ENCODE results near the gene MORN3. TPM values are rescaled to one million over a fixed set of nuclear protein-coding genes. Genes with fewer than 3 reads are reported as not detected.

MORN3 gene
- total RNA-seq, 1 experiment from 2014 or later: 0.37 TPM

DNA sequence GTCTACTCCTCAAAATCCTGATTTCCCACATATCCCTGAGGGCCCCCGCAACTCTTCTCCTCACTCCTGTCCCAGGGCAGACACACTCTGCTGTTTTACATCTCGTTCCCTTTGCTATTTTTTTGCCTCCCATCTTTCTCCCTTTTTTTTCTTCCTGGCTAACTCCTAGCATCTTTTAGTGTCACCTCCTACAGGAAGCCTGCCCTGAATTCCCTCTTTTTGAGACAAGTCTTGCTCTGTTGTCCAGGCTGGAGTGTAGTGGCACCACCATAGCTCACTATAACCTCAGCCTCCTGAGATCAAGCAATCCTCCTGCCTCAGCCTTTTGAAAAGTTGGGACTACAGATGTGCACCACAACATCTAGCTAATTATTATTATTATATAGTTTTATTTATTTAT, 13.3 kb downstream of the MORN3 start (continued):
- TF ChIP-seq, protein P1, sequence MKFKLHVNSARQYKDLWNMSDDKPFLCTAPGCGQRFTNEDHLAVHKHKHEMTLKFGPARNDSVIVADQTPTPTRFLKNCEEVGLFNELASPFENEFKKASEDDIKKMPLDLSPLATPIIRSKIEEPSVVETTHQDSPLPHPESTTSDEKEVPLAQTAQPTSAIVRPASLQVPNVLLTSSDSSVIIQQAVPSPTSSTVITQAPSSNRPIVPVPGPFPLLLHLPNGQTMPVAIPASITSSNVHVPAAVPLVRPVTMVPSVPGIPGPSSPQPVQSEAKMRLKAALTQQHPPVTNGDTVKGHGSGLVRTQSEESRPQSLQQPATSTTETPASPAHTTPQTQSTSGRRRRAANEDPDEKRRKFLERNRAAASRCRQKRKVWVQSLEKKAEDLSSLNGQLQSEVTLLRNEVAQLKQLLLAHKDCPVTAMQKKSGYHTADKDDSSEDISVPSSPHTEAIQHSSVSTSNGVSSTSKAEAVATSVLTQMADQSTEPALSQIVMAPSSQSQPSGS (CRISPR knock-in tag; IDR thresholded peaks at IDR 0.05; ENCODE audit: borderline replicate concordance, low read depth): no peak
- TF ChIP-seq JAZF1 (CRISPR knock-in tag; IDR thresholded peaks at IDR 0.05) (no peak), RORB (CRISPR knock-in tag; IDR thresholded peaks at IDR 0.05) (no peak)
- TF ChIP-seq, protein P2, sequence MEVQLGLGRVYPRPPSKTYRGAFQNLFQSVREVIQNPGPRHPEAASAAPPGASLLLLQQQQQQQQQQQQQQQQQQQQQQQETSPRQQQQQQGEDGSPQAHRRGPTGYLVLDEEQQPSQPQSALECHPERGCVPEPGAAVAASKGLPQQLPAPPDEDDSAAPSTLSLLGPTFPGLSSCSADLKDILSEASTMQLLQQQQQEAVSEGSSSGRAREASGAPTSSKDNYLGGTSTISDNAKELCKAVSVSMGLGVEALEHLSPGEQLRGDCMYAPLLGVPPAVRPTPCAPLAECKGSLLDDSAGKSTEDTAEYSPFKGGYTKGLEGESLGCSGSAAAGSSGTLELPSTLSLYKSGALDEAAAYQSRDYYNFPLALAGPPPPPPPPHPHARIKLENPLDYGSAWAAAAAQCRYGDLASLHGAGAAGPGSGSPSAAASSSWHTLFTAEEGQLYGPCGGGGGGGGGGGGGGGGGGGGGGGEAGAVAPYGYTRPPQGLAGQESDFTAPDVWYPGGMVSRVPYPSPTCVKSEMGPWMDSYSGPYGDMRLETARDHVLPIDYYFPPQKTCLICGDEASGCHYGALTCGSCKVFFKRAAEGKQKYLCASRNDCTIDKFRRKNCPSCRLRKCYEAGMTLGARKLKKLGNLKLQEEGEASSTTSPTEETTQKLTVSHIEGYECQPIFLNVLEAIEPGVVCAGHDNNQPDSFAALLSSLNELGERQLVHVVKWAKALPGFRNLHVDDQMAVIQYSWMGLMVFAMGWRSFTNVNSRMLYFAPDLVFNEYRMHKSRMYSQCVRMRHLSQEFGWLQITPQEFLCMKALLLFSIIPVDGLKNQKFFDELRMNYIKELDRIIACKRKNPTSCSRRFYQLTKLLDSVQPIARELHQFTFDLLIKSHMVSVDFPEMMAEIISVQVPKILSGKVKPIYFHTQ (CRISPR knock-in tag; IDR thresholded peaks at IDR 0.05): no peak
- TF ChIP-seq, protein P3, sequence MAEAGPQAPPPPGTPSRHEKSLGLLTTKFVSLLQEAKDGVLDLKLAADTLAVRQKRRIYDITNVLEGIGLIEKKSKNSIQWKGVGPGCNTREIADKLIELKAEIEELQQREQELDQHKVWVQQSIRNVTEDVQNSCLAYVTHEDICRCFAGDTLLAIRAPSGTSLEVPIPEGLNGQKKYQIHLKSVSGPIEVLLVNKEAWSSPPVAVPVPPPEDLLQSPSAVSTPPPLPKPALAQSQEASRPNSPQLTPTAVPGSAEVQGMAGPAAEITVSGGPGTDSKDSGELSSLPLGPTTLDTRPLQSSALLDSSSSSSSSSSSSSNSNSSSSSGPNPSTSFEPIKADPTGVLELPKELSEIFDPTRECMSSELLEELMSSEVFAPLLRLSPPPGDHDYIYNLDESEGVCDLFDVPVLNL (CRISPR knock-in tag; IDR thresholded peaks at IDR 0.05; ENCODE audit: borderline replicate concordance, low read depth): no peak
- TF ChIP-seq, protein P4, sequence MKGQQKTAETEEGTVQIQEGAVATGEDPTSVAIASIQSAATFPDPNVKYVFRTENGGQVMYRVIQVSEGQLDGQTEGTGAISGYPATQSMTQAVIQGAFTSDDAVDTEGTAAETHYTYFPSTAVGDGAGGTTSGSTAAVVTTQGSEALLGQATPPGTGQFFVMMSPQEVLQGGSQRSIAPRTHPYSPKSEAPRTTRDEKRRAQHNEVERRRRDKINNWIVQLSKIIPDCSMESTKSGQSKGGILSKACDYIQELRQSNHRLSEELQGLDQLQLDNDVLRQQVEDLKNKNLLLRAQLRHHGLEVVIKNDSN (CRISPR knock-in tag; IDR thresholded peaks at IDR 0.05): no peak
- TF ChIP-seq, protein P5, sequence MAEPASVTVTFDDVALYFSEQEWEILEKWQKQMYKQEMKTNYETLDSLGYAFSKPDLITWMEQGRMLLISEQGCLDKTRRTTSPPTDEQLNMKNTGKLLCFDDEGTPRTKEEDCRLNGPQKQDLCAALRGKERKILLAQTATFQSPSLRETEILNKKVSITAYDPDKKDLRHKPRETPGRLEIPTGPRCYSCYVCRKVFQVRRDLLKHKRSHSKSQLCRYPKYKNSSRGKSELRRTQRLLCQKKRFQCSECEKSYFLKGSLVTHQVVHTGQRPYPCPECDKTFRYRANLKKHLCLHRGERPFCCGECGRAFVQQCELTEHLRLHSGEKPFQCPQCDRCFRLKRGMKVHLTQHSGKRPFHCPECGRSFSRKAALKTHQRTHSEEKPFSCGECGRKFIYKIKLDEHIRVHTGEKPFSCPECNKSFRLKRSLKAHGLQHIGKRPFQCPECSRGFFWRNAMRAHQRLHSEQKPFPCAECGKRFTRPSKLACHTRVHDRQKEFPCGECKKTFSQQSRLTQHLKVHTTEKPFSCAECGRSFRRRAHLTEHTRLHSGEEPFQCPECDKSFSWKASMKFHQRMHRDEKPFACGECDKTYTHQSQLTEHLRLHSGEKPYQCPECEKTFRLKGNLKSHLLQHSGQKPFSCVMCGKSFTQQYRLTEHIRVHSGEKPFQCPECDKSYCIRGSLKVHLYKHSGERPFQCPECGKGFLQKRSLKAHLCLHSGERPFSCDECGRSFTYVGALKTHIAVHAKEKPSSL (CRISPR knock-in tag; conservative IDR thresholded peaks at IDR 0.05): no peak

DNA sequence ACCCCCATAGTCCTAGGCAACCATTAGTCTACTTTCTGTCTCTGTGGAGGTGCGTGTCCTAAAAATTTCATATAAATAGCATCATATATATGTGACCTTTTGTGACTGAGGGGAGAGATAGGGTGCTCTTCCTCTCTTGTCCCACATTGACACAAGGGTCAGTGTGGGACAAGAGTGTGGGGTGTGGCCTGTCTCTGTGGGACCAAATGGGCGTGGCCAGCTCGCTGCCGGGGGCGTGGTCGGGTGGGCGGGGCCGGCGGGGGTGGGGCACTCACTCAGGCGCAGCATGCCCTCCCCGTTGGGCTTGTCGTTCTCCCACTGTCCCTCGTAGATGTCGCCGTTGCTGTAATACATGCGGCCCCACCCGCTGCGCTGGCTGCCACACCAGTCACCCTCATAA, 15.5 kb downstream of the MORN3 start:
- Mint-ChIP-seq H3K27ac (no peak overlapping the region), H3K9me3 (no peaks in the 10 kb centered on the region), H3K36me3 (no peaks in the 10 kb centered on the region), H3K27me3 (ENCODE audit: low read depth) (no peaks in the 10 kb centered on the region; the same call in 1 of the 2 replicates), H3K4me3 (no peak overlapping the region), H3K4me1 (peaks cover 29% of the 10 kb centered on the region)
- POLR2A ChIA-PET: no interaction called here
- ATAC-seq: no peak
- no peak for DNase-seq (ENCODE audit: low spot score)
- CTCF ChIA-PET: interaction anchor here (1.4 to 3.2 kb wide), 3 partner anchors 14 to 27 kb away, joined by 3 to 14 read pairs (median 4); partner anchors contain the start of gene ORAI1
- TF ChIP-seq, protein P2 (CRISPR knock-in tag; IDR thresholded peaks at IDR 0.05): no peak
- TF ChIP-seq, protein P6, sequence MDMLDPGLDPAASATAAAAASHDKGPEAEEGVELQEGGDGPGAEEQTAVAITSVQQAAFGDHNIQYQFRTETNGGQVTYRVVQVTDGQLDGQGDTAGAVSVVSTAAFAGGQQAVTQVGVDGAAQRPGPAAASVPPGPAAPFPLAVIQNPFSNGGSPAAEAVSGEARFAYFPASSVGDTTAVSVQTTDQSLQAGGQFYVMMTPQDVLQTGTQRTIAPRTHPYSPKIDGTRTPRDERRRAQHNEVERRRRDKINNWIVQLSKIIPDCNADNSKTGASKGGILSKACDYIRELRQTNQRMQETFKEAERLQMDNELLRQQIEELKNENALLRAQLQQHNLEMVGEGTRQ (CRISPR knock-in tag; IDR thresholded peaks at IDR 0.05): no peak
- TF ChIP-seq ZNF423 (CRISPR knock-in tag; IDR thresholded peaks at IDR 0.05) (no peak), GRHL2 (CRISPR knock-in tag; IDR thresholded peaks at IDR 0.05; ENCODE audit: insufficient replicate concordance, severe bottlenecking) (no peak)
- TF ChIP-seq, protein P7, sequence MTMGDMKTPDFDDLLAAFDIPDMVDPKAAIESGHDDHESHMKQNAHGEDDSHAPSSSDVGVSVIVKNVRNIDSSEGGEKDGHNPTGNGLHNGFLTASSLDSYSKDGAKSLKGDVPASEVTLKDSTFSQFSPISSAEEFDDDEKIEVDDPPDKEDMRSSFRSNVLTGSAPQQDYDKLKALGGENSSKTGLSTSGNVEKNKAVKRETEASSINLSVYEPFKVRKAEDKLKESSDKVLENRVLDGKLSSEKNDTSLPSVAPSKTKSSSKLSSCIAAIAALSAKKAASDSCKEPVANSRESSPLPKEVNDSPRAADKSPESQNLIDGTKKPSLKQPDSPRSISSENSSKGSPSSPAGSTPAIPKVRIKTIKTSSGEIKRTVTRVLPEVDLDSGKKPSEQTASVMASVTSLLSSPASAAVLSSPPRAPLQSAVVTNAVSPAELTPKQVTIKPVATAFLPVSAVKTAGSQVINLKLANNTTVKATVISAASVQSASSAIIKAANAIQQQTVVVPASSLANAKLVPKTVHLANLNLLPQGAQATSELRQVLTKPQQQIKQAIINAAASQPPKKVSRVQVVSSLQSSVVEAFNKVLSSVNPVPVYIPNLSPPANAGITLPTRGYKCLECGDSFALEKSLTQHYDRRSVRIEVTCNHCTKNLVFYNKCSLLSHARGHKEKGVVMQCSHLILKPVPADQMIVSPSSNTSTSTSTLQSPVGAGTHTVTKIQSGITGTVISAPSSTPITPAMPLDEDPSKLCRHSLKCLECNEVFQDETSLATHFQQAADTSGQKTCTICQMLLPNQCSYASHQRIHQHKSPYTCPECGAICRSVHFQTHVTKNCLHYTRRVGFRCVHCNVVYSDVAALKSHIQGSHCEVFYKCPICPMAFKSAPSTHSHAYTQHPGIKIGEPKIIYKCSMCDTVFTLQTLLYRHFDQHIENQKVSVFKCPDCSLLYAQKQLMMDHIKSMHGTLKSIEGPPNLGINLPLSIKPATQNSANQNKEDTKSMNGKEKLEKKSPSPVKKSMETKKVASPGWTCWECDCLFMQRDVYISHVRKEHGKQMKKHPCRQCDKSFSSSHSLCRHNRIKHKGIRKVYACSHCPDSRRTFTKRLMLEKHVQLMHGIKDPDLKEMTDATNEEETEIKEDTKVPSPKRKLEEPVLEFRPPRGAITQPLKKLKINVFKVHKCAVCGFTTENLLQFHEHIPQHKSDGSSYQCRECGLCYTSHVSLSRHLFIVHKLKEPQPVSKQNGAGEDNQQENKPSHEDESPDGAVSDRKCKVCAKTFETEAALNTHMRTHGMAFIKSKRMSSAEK (CRISPR knock-in tag; IDR thresholded peaks at IDR 0.05; ENCODE audit: borderline replicate concordance): no peak
- TF ChIP-seq, protein P8, sequence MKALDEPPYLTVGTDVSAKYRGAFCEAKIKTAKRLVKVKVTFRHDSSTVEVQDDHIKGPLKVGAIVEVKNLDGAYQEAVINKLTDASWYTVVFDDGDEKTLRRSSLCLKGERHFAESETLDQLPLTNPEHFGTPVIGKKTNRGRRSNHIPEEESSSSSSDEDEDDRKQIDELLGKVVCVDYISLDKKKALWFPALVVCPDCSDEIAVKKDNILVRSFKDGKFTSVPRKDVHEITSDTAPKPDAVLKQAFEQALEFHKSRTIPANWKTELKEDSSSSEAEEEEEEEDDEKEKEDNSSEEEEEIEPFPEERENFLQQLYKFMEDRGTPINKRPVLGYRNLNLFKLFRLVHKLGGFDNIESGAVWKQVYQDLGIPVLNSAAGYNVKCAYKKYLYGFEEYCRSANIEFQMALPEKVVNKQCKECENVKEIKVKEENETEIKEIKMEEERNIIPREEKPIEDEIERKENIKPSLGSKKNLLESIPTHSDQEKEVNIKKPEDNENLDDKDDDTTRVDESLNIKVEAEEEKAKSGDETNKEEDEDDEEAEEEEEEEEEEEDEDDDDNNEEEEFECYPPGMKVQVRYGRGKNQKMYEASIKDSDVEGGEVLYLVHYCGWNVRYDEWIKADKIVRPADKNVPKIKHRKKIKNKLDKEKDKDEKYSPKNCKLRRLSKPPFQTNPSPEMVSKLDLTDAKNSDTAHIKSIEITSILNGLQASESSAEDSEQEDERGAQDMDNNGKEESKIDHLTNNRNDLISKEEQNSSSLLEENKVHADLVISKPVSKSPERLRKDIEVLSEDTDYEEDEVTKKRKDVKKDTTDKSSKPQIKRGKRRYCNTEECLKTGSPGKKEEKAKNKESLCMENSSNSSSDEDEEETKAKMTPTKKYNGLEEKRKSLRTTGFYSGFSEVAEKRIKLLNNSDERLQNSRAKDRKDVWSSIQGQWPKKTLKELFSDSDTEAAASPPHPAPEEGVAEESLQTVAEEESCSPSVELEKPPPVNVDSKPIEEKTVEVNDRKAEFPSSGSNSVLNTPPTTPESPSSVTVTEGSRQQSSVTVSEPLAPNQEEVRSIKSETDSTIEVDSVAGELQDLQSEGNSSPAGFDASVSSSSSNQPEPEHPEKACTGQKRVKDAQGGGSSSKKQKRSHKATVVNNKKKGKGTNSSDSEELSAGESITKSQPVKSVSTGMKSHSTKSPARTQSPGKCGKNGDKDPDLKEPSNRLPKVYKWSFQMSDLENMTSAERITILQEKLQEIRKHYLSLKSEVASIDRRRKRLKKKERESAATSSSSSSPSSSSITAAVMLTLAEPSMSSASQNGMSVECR (CRISPR knock-in tag; IDR thresholded peaks at IDR 0.05; ENCODE audit: borderline replicate concordance): no peak

All from WTC11 (cell line).